K562 (cell line): ENCODE results near the gene ZSWIM6. TPM values are rescaled to one million over a fixed set of nuclear protein-coding genes. Genes with fewer than 3 reads are reported as not detected.
A peak's percentile ranks its signal among the peaks of the same experiment; 100 is the strongest.

Experiments used
- CBFA2T3 ChIP-seq: fragments of 450-650 bp; IDR thresholded peaks from 2 replicates; pipeline ENCODE4 v1.6.1; 2017
- CBFB ChIP-seq: sonication (generic); formaldehyde crosslinking; IDR thresholded peaks from 2 replicates; pipeline ENCODE4 v1.4.0; 2020; ENCODE audit warnings: mild to moderate bottlenecking, missing genetic modification reagents
- CREB5 ChIP-seq: fragments of 250-450 bp; sonication (Bioruptor Pico); IDR thresholded peaks from 2 replicates; pipeline ENCODE4 v1.5.0; 2020; ENCODE audit warnings: mild to moderate bottlenecking
- CXXC5 ChIP-seq: fragments of 250-450 bp; sonication (Bioruptor Pico); IDR thresholded peaks from 2 replicates; pipeline ENCODE4 v1.8.0; 2022; ENCODE audit warnings: inconsistent platforms, mild to moderate bottlenecking, moderate library complexity
- ETV6 ChIP-seq, 3 experiments: fragments of 150-350 bp in 1 of 3; sonication (generic) in 1 of 3; formaldehyde crosslinking in 1 of 3; IDR thresholded peaks; 2 replicates each; pipeline versions ENCODE4 v1.6.1 to v1.8.0; 2014 to 2022; ENCODE audit warnings: borderline replicate concordance in 2 of 3, low read depth in 2 of 3, antibody characterized with exemption in 1 of 3, low read length in 1 of 3, mild to moderate bottlenecking in 1 of 3, missing genetic modification reagents in 1 of 3
- FOS ChIP-seq: IDR thresholded peaks from 3 replicates; pipeline ENCODE4 v1.6.1; 2011; ENCODE audit not compliant: insufficient read length; ENCODE audit errors: extremely low read depth
- FOSL1 ChIP-seq: fragments of 200-800 bp; sonication (Bioruptor generic); conservative IDR thresholded peaks from 2 replicates; pipeline ENCODE4 v1.6.1; 2016; ENCODE audit warnings: missing genetic modification characterization, missing compliant biosample characterization
- FOXP1 ChIP-seq: sonication (generic); formaldehyde crosslinking; IDR thresholded peaks from 2 replicates; pipeline ENCODE4 v1.8.0; 2022; ENCODE audit warnings: mild to moderate bottlenecking, missing genetic modification reagents
- HMGN3 ChIP-seq: IDR thresholded peaks from 2 replicates; pipeline ENCODE4 v1.6.1; 2011; ENCODE audit warnings: borderline replicate concordance, low read depth, mild to moderate bottlenecking, mixed read lengths, low read length; ENCODE audit not compliant: insufficient read length; ENCODE audit errors: extremely low read depth
- HNRNPH1 ChIP-seq: fragments of 200-400 bp; formaldehyde crosslinking; optimal IDR thresholded peaks from 2 replicates; pipeline ENCODE3; 2017; ENCODE audit warnings: low read depth, mild to moderate bottlenecking, low read length, moderate library complexity
- ID3 ChIP-seq, 2 experiments: fragments of 250-450 bp in 1 of 2; fragments of 450-650 bp in 1 of 2; sonication (Bioruptor Pico) in 1 of 2; IDR thresholded peaks; 2 replicates each; pipeline versions ENCODE4 v1.6.1 to v1.8.0; 2016 to 2021; ENCODE audit warnings: mild to moderate bottlenecking in 2 of 2, moderate library complexity in 2 of 2, missing compliant biosample characterization in 1 of 2, missing genetic modification characterization in 1 of 2
- KLF13 ChIP-seq: fragments of 450-650 bp; IDR thresholded peaks from 2 replicates; pipeline ENCODE4 v1.6.1; 2016; ENCODE audit warnings: missing genetic modification characterization, low read depth, mild to moderate bottlenecking, missing compliant biosample characterization, moderate library complexity, borderline replicate concordance
- PHB2 ChIP-seq: fragments of 450-650 bp; IDR thresholded peaks from 2 replicates; pipeline ENCODE4 v1.6.1; 2017; ENCODE audit warnings: low read depth
- PYGO2 ChIP-seq: fragments of 450-650 bp; IDR thresholded peaks from 2 replicates; pipeline ENCODE4 v1.6.1; 2016; ENCODE audit warnings: mild to moderate bottlenecking, missing genetic modification characterization, moderate library complexity, missing compliant biosample characterization
- SMARCB1 ChIP-seq: IDR thresholded peaks from 2 replicates; pipeline ENCODE4 v1.6.1; 2011; ENCODE audit warnings: improper control_type of control experiment, low read depth; ENCODE audit not compliant: insufficient read length
- SRF ChIP-seq, 2 experiments: fragments of 250-450, 450-650 bp in 1 of 2; sonication (Bioruptor Pico) in 1 of 2; sonication (generic) in 1 of 2; formaldehyde crosslinking; IDR thresholded peaks; 2 replicates each; pipeline versions ENCODE4 v1.5.0 to v1.5.1; 2020 to 2022; ENCODE audit warnings: mild to moderate bottlenecking in 1 of 2, missing genetic modification reagents in 1 of 2
- ZBTB26 ChIP-seq: fragments of 450-650 bp; formaldehyde crosslinking; IDR thresholded peaks from 2 replicates; pipeline ENCODE4 v1.4.0; 2022; ENCODE audit warnings: missing genetic modification characterization
- ZNF592 ChIP-seq: fragments of 450-650 bp; IDR thresholded peaks from 2 replicates; pipeline ENCODE4 v1.6.1; 2017; ENCODE audit warnings: antibody characterized with exemption, mild to moderate bottlenecking
- ZNF77 ChIP-seq: fragments of 250-450 bp; sonication (Bioruptor Pico); IDR thresholded peaks from 2 replicates; pipeline ENCODE4 v1.5.0; 2020
- polyA plus RNA-seq, 8 experiments: library from polyadenylated mRNA; depleted of rRNA in 4 of 8; stranded (reverse) in 5 of 8; unstranded in 3 of 8; fragments of >200 nt; fragmentation: Nextera tagmentation in 2 of 8; fragmentation: Illumina TruSeq in 1 of 8; extraction: Ambion mirVana in 2 of 8; extraction: Trizol in 1 of 8; gene quantifications; 2 replicates each; pipeline versions ENCODE4 v1.2.1 to v1.2.3, GENCODE V29; 2011 to 2014; ENCODE audit warnings: inconsistent platforms in 1 of 8, missing spikeins in 1 of 8
- total RNA-seq, 7 experiments: library from RNA; depleted of rRNA in 6 of 7; stranded (reverse); fragments of >200 nt in 6 of 7; fragmentation: Illumina TruSeq in 2 of 7; extraction: Trizol in 2 of 7; gene quantifications; 2 replicates each; pipeline versions ENCODE4 v1.2.1 to v1.2.3, GENCODE V29; 2011 to 2021; ENCODE audit warnings: low replicate concordance in 1 of 7

ZSWIM6 gene
- total and polyA plus RNA-seq, 9 of the 15 experiments (the other 6 are each of a cell fraction or from before 2014, with no cell fraction given): 0.81 to 3.2 (median 2.0) TPM

GRCh38 chr5:61331407-61332357 lies at the start of gene ZSWIM6 (continued):
- no peak for TF ChIP-seq HNRNPH1
- TF ChIP-seq HMGN3: no peak
- TF ChIP-seq FOS: no peak
- TF ChIP-seq CXXC5 (CRISPR knock-in tag): peak; percentile 86
- TF ChIP-seq PHB2: no peak
- no peak for TF ChIP-seq ZBTB26
- TF ChIP-seq SRF (CRISPR knock-in tag; IDR thresholded peaks at IDR 0.05): peak; percentile 98 to 99
- TF ChIP-seq SMARCB1: no peak
- no peak for TF ChIP-seq ZNF592
- TF ChIP-seq ID3 (CRISPR knock-in tag; IDR thresholded peaks at IDR 0.05): no peak
- no peak for TF ChIP-seq ID3 (tag; IDR thresholded peaks at IDR 0.05)
- no peak for TF ChIP-seq PYGO2 (tag)
- no peak for TF ChIP-seq FOXP1 (CRISPR knock-in tag)
- TF ChIP-seq CREB5 (CRISPR knock-in tag): no peak
- TF ChIP-seq ETV6 (IDR thresholded peaks at IDR 0.05; ENCODE audit: borderline replicate concordance in 1 of 2, low read depth in 2 of 2, low read length in 1 of 2): no peak
- no peak for TF ChIP-seq ETV6 (CRISPR knock-in tag; IDR thresholded peaks at IDR 0.05; ENCODE audit: borderline replicate concordance)
- TF ChIP-seq CBFA2T3: no peak
- no peak for TF ChIP-seq FOSL1 (tag)
- no peak for TF ChIP-seq CBFB (CRISPR knock-in tag)
- no peak for TF ChIP-seq ZNF77 (CRISPR knock-in tag)
- TF ChIP-seq KLF13 (tag): no peak
